Caco-2 (cell line): ENCODE measurements around the gene TNRC18. TPM values are rescaled to one million over a fixed set of nuclear protein-coding genes. Genes with fewer than 3 reads are reported as not detected.

Experiments
- BruUV-seq: library from RNA; stranded (reverse); fragments of 400-500 nt; replicated peaks from 2 replicates; lab custom pipeline; 2021; lab: Mats Ljungman, UMichigan
- CTCF ChIA-PET: fragments of 300-600 bp; sonication (Branson Sonifier 250); formaldehyde crosslinking; loops from one replicate; lab custom pipeline; 2022; ENCODE audit warnings: antibody characterized with exemption; lab: Charles Lee
- POLR2A ChIA-PET: fragments of 300-600 bp; sonication (Branson Sonifier 250); formaldehyde crosslinking; loops from one replicate; lab custom pipeline; 2022; ENCODE audit warnings: antibody characterized with exemption; lab: Charles Lee
- DNase-seq, 2 experiments: peaks; one replicate each; pipeline versions ENCODE4 v3.0.0 to v3.0.0-alpha.2; 2020 to 2022
- H3K27me3 ChIP-seq: replicated peaks from 2 replicates; pipeline ENCODE4 v1.6.0; 2011; ENCODE audit warnings: low read length; ENCODE audit not compliant: control insufficient read depth, insufficient read depth
- H3K36me3 ChIP-seq: 2 replicates; pipeline ENCODE4 v1.5.1; 2011; ENCODE audit warnings: low read length; ENCODE audit not compliant: control insufficient read depth, insufficient read depth
- H3K4me1 ChIP-seq: fragments of 250-450 bp; sonication (Bioruptor Pico); 2 replicates; pipeline ENCODE4 v1.5.1; 2020; ENCODE audit warnings: mild to moderate bottlenecking
- H3K4me3 ChIP-seq: 2 replicates; pipeline ENCODE4 v1.5.1; 2011; ENCODE audit warnings: low read depth, mild to moderate bottlenecking, control low read depth, low read length
- H3K9me3 ChIP-seq: fragments of 250-450 bp; sonication (Bioruptor Pico); 2 replicates; pipeline ENCODE4 v1.5.1; 2020; ENCODE audit warnings: mild to moderate bottlenecking, moderate library complexity
- H3K27ac Mint-ChIP-seq: one replicate; pipeline ENCODE4 v1.8.0; 2022; ENCODE audit warnings: mixed read lengths; ENCODE audit not compliant: unreplicated experiment
- H3K27me3 Mint-ChIP-seq: one replicate; pipeline ENCODE4 v1.8.0; 2022; ENCODE audit warnings: mixed read lengths; ENCODE audit not compliant: insufficient read depth, unreplicated experiment
- H3K36me3 Mint-ChIP-seq: one replicate; pipeline ENCODE4 v1.8.0; 2022; ENCODE audit warnings: mild to moderate bottlenecking, mixed read lengths; ENCODE audit not compliant: insufficient read depth, unreplicated experiment
- H3K4me1 Mint-ChIP-seq: one replicate; pipeline ENCODE4 v1.8.0; 2022; ENCODE audit warnings: low read depth, mixed read lengths; ENCODE audit not compliant: unreplicated experiment
- H3K4me3 Mint-ChIP-seq: one replicate; pipeline ENCODE4 v1.8.0; 2022; ENCODE audit warnings: mild to moderate bottlenecking, moderate library complexity, mixed read lengths; ENCODE audit not compliant: unreplicated experiment
- H3K9me3 Mint-ChIP-seq: one replicate; pipeline ENCODE4 v1.8.0; 2022; ENCODE audit warnings: mixed read lengths; ENCODE audit not compliant: unreplicated experiment
- intact Hi-C: fragments of 100-400 bp; cut with micrococcal nuclease; formaldehyde crosslinking; loops from one replicate; pipeline ENCODE4 v1.10.0; 2022; ENCODE audit not compliant: unreplicated experiment
- total RNA-seq: library from RNA; stranded (reverse); gene quantifications from 2 replicates; pipeline ENCODE4 v1.2.3, GENCODE V29; 2022
- TF ChIP-seq, protein P1 (sequence below), 2 experiments: fragments of 200-600 bp in 1 of 2; IDR thresholded peaks; 1 replicate in 1 of 2; 2 replicates in 1 of 2; pipeline versions ENCODE4 v1.5.1 to v1.8.0; 2011 to 2022; ENCODE audit warnings: antibody characterized with exemption in 1 of 2, control low read depth in 1 of 2, inconsistent platforms in 1 of 2, low read depth in 1 of 2, low read length in 1 of 2, mild to moderate bottlenecking in 1 of 2, moderate library complexity in 1 of 2; ENCODE audit not compliant: insufficient read depth in 1 of 2, severe bottlenecking in 1 of 2, unreplicated experiment in 1 of 2

Gene TNRC18
- total RNA-seq, 1 experiment from 2014 or later = 75.6 TPM

DNA sequence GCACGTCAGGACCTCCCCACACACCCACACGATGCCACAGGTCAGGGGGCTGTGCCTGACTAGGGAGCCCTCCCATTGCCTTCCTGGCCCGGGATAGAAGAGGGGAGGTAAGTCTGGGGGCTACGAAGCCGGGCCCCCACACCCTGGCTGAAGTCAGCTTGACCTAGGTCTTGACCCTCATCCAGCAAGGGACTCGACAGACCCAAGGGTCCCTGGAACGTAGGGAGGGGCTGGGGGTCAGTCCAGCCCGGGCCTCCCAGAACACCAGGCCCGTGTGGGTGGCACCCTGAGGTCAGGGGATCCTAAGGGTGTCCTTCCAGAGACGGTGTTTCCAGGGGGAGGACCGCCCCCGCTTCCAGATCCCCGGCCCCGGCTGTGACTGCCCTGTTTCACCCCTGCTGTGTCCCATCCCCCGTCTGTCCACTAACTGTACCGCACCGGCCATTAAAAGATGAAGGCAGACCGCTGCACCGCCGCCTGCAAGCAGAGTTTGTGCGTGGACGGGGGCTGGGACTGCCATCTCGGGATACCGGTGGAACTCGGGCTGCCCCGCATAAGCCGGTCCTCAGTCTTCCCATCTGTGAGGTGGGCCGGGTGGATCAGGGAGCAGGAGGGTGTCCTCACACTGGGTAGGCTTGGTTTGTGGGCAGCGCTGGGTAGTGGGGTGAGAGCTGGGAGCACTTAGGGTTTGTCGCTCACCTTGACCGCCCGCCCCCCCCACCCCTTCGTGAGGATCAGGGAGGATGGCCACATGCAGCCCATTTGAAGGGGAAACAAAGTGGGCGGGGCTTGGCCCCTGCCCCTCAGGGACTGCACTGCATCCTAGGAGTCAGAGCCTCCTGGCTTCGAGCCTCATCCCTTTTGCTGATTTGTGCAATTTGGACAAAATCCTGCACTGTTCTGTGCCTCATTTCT is 119.8 kb downstream of the TNRC18 start:
- H3K4me1 ChIP-seq = no peaks in the 10 kb centered on the region
- ChIA-PET POLR2A (no interaction called here), CTCF (no interaction called here)
- TF ChIP-seq, protein P1, sequence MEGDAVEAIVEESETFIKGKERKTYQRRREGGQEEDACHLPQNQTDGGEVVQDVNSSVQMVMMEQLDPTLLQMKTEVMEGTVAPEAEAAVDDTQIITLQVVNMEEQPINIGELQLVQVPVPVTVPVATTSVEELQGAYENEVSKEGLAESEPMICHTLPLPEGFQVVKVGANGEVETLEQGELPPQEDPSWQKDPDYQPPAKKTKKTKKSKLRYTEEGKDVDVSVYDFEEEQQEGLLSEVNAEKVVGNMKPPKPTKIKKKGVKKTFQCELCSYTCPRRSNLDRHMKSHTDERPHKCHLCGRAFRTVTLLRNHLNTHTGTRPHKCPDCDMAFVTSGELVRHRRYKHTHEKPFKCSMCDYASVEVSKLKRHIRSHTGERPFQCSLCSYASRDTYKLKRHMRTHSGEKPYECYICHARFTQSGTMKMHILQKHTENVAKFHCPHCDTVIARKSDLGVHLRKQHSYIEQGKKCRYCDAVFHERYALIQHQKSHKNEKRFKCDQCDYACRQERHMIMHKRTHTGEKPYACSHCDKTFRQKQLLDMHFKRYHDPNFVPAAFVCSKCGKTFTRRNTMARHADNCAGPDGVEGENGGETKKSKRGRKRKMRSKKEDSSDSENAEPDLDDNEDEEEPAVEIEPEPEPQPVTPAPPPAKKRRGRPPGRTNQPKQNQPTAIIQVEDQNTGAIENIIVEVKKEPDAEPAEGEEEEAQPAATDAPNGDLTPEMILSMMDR (IDR thresholded peaks at IDR 0.05; ENCODE audit: insufficient read depth in 1 of 2, low read depth in 1 of 2, low read length in 1 of 2, severe bottlenecking in 1 of 2, unreplicated experiment in 1 of 2) = no peak
- H3K36me3 ChIP-seq = no peaks in the 10 kb centered on the region
- TSS peak; percentile 55 for BruUV-seq
- Mint-ChIP-seq H3K27ac (no peak overlapping the region), H3K36me3 (peaks cover 84% of the 10 kb centered on the region), H3K9me3 (no peaks in the 10 kb centered on the region), H3K4me1 (no peaks in the 10 kb centered on the region), H3K27me3 (no peaks in the 10 kb centered on the region), H3K4me3 (no peak overlapping the region)
- no peak for DNase-seq
- no peaks in the 10 kb centered on the region for H3K27me3 ChIP-seq
- H3K4me3 ChIP-seq = no peak overlapping the region
- intact Hi-C loops = no loop called here
- H3K9me3 ChIP-seq = no peaks in the 10 kb centered on the region

DNA sequence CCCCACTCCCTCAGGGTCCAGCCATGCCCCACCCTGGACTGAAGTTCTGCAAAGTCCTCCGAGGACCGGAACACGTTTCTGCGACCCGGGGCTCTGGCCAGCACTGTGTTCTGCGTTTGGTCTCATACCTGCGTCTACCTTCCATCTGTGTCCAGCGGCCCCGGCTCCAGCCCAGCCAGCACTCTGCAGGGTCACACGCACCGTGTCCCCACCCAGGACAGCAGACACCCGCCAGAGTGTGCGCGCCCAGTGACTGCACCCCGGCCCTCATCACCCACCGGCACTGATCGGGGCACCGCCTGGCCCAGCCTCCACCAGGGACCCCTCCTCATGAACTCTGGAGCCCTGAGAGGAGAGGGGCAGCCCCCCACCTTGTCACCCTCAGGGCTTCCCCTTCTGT is 120.6 kb downstream of the TNRC18 start:
- BruUV-seq = no TSS peak
- CTCF ChIA-PET = no interaction called here
- Mint-ChIP-seq H3K4me1 (no peaks in the 10 kb centered on the region), H3K9me3 (no peaks in the 10 kb centered on the region), H3K27ac (no peak overlapping the region), H3K27me3 (no peaks in the 10 kb centered on the region), H3K4me3 (no peak overlapping the region), H3K36me3 (peaks cover 87% of the 10 kb centered on the region)
- H3K27me3 ChIP-seq = no peaks in the 10 kb centered on the region
- H3K4me3 ChIP-seq = no peak overlapping the region
- intact Hi-C loops = no loop called here
- POLR2A ChIA-PET = no interaction called here
- TF ChIP-seq, protein P1 (IDR thresholded peaks at IDR 0.05; ENCODE audit: insufficient read depth in 1 of 2, low read depth in 1 of 2, low read length in 1 of 2, severe bottlenecking in 1 of 2, unreplicated experiment in 1 of 2) = no peak
- no peaks in the 10 kb centered on the region for H3K4me1 ChIP-seq
- no peaks in the 10 kb centered on the region; the same call in 1 of the 2 replicates for H3K36me3 ChIP-seq
- H3K9me3 ChIP-seq = no peaks in the 10 kb centered on the region
- no peak for DNase-seq

DNA sequence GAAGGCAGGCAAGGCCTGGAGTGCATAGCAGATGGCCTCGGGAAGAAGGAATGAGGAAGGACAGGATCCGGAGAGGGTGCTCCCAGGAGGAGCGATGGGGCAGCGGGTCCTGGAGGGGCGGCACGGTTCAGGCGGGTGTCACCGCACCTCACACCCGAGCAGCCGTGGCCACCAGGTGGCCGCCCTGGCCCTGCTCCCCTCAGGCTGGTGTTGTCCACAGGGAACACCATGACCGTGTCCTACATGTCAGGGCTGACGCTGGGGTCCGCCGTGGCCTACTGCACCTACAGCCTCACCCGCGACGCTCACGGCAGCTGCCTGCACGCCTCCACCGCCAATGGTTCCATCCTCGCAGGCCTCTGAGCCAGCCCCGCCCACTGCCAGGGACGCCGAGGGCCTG is 121.1 kb downstream of the TNRC18 start:
- ChIA-PET CTCF (no interaction called here), POLR2A (no interaction called here)
- Histone ChIP-seq H3K27me3 (no peaks in the 10 kb centered on the region), H3K4me3 (no peak overlapping the region), H3K4me1 (no peaks in the 10 kb centered on the region), H3K9me3 (no peaks in the 10 kb centered on the region), H3K36me3 (no peaks in the 10 kb centered on the region; the same call in 1 of the 2 replicates)
- no peaks in the 10 kb centered on the region for H3K27me3 Mint-ChIP-seq
- DNase-seq = no peak
- H3K4me3 Mint-ChIP-seq = no peak overlapping the region
- H3K36me3 Mint-ChIP-seq = peaks cover 84% of the 10 kb centered on the region
- no TSS peak for BruUV-seq
- TF ChIP-seq, protein P1 (IDR thresholded peaks at IDR 0.05; ENCODE audit: insufficient read depth in 1 of 2, low read depth in 1 of 2, low read length in 1 of 2, severe bottlenecking in 1 of 2, unreplicated experiment in 1 of 2) = no peak
- intact Hi-C loops = no loop called here
- peak overlapping the region; percentile 22 for H3K27ac Mint-ChIP-seq
- H3K4me1 Mint-ChIP-seq = no peaks in the 10 kb centered on the region
- no peaks in the 10 kb centered on the region for H3K9me3 Mint-ChIP-seq
